HG02763 (cell line): Measurements from ENCODE around the gene IL27RA.
"Not testable (repeated sequence)": the region's sequence is repeated elsewhere in the genome, so short reads cannot be mapped to it uniquely, and the experiment has no call there.

ENCODE experiments used
- ATAC-seq: cut with Tn5 transposase; IDR thresholded peaks from one replicate; pipeline ENCODE4 v1.9.1; 2021; ENCODE audit warnings: mild to moderate bottlenecking, moderate library complexity; ENCODE audit not compliant: unreplicated experiment

The IL27RA gene

DNA sequence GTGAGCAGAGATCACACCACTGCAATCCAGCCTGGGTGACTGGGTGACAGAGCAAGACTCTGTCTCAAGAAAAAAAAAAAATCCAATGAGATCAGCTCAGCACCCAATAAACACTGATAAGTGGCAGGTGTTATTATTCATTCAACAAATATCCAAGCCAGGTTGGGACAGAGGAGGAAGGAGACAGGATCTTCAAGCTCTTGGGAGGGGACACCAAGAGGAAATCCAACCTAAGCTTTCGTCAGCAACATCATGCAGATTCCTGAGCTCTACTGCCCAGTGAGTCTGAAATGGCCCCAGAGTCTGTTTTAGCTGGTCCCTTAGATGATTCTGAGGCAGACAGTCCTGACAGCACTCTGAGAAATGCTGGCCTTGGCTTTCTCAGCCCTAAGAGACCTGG is 33.1 kb upstream of the IL27RA start:
- ATAC-seq: no peak

DNA sequence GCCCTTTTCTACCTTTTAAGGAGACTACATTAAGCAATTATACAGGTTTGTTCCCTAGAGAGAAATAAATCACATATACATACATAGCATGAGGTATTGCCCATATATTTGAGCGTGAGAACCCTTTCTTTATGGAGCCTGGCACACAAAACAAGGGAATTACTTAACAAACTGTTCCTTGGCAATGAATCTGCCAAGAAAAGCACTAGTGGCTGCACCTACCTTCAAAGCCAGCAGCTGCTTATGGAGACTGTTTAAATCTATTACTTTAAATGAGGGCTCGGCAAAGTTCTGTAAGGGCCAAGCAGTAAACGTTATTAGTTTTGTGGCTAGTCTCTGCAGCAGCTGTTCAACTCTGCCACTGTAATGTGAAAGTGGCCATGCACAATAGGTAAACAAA is 32.5 kb upstream of the IL27RA start:
- ATAC-seq: no peak

DNA sequence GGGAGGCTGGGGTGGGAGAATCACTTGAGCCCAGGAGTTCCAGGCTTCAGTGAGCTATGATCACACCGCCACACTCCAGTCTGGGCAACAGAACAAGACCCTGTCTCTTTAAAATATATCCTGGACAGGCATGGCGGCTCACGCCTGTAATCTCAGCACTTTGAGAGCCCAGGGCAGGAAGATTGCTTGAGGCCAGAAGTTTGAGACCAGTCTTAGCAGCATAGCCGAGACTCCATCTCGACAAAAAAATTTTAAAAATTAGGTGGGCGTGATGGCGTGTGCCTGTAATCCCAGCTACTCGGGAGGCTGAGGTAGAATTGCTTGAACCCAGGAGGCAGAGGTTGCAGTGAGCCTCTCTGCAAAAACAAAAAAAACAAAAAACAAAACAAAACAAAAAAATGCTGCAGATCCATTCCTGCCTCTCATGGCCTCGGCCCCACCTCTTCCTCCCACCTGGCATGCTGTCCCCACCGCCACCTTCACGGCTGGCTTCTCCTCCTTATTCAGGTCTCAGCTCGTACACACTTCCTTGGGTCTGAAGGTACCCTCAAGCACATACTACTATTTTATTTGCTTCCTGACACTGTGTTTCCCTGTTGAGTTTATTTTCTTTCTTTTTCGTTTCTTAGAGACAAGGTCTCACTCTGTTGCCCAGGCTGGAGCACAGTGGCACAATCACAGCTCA is 30.7 kb upstream of the IL27RA start:
- no peak for ATAC-seq

DNA sequence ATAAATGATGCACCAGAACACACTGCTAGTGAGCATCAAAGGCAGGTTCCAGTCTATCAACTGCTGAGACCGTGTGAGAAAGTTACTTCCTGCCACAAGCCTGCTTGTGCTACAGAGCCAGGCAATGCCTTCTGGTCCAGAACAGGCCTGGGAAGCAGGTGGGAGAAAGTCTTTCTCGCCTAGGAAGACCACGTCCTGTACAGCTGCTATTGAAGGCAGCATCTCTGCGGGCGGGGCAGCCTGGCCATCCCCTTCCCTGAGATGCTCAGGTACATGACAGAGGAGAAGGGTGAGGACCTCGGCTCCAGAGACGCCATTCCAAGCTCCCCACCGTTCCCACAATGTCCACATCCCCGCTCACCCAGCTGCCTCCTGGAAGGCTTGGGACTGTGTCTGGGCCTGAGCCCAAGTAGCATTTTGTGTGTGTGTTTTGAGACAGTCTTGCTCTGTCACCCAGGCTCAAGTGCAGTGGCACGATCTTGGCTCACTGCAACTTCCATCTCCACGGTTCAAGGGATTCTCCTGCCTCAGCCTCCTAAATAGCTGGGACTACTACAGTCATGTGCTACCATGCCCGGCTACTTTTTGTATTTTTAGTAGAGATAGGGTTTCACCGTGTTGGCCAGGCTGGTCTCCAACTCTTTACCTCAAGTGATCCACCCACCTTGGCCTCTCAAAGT is 28.9 kb upstream of the IL27RA start:
- no peak for ATAC-seq

DNA sequence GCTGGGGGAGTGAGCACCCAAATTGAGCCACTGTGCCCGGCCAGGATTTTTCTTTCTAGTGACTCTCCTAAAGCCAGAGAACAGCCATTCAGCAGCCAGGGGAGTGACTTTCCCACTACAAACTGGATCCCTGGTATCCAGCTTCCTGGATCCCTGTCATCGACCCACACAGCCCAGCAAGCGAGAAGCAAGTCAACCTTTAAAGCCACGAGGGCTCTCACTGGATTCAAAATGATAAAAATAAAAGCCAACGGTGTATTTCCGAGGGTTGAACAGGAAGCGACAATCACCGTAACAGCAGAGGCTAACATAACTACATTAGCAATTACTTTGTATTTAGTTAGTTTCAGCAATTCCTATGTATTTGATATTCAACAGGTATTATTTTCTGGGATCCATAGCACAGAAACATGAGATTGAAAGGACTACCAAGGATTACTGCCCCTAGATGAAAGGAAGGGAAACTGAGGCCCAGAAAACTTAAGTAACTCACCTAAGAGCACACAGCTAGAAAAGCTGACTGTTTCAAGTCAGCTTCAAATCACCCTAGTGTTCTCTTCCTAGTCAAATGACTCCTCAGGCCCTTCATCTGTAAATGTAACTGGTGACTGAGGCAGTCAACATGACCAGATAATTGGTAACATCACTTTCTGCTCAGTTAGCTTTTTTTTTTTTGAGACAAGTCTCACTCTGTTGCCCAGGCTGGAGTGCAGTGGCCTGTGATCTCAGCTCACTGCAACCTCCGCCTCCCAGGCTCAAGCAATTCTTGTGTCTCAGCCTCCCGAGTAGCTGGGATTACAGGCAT is 28.1 kb upstream of the IL27RA start:
- no peak for ATAC-seq

DNA sequence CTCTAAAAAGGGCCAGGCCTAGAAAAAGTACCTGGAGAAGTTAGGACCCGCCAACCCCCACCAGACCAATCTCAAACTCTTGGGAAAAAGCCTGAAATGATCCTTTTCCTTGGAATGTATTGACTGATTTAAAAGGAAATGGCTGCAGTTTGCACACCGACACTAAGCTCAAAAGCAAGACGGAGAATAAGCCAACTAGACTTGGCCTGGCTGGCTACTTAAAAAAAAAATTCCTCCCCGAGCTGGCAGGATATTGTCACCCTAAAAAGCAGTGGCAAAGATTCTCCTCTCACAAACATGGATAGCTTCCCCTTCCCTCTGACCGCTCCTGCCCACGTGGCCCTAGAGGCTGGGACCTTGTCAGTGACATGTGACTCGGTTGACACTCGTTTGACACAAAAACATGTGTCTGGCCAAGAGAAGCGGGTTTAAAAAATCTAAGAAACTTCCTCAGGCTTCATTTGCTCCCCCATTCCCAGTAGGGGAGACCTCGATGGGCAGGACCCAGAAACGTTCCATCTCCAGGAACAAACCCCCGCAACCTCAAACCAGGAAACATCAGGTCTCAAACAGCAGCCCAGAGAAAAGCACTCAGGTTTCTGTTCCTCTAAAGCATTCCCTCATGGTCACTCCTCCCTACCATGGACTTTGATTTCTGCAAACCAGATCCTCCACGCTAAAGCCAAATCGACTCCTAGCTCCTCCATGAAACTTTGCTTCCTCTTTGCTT is 26.8 kb upstream of the IL27RA start:
- ATAC-seq: no peak

DNA sequence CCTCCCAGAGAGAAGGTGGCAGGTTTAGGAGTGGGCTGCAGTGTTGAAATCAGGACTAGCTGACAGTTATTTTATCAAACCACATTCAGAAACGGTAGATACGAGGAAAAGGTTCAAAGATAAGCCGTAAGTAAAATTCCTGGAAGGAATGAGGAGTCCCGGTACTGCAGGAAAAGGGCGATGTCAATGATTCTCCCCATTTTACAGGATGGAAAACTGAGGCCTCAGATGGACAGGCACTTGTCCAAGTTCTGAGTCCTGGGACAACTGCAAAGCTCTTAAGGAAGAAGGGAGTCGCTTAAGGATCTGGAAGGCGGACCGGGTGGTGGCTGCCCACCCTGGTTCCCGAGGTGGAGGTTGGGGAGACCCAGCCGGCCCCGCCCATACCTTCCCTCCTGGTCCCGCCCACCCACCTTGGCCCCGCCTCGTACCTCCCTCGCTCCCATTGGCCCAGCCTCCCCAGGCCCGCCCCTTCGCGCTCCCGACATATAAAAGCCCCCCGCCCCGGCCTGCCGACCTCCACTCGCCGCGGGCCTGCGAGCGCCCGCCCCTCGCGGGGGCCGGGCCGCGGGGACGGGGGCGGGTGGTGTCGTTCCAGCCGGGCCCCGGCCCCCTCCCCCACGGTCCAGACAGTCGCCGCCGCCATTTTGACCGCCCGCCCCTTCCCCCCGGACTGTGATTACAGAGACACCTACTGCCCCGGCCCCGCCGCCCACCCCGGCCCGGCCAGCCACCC is 26.0 kb upstream of the IL27RA start:
- ATAC-seq: peak; percentile 35

DNA sequence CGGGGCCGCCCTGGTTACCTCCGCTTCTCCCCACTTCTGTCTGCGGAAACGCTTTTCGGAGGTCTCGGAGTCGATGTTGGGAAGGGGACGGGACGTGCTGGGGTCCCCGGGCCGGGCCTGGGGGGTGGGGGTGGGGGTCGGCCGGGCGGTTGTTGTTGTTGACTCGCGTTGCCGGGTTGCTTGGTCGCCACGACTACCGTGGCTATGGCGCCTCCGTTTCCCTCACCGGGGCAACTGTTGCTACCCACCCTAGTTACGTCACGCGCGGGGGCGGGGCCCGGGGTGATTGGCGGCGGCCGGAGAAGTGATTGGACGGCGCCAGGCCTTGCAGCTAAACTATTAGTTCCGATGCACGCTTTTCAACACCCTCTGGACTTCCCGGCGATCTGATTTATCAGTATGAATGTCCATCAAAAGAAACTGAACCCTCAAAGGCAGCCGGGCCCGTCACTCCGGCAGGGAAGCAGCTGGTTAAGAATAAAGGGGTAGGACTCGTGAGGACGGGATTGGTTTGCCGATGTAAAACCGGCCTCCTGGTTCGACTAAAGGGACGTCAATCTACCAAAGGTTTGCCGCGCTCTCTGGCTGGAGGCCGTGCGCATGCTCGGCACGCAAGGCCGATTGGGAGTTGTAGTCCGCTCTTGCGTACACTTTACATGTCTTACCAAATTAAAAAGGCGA is 25.3 kb upstream of the IL27RA start, which contains the start of gene RFX1:
Gene RFX1, minus strand, starts transcription at position 236 of the 681 bp plus-strand sequence. CDS start 12,477 bp downstream, outside the sequence.
- peak; percentile 72 for ATAC-seq

DNA sequence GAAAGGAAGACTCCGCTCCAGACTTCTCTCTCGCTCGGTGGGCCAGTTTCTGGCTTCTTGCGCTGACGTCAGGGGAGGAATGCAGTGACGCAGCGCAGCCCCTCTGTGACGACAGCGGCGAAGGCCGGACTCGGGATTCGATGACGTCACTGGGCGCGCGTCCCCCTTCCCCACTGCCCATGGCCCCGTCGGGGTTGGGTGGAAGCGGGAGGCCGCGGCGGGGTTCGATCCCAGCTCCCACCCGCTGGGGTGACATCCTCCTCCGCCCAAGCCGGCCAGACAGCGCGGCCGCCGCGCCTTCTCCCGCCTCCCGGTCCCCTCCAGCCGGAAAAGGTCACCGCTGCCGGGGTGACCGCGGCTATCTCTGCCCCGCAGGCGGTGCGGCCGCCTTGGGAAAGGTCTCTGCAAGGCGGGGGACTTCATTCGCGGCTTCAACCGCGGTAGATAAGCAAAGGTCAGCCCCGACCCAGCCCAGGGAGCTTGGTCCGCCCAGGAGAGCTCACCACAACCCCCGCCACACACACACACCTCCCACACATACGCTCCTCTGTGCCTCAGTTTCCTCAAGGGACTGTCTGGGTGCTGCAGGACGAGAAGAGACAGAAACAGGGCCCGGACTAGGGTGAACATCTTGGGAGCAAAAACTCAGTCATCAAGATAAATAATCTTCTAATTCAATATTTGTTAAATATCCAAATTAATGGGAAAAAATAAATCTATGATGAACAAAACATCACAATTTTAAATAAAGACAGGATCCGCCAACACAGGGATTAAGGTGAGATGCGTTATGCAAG is 24.6 kb upstream of the IL27RA start:
- peak; percentile 37 for ATAC-seq

DNA sequence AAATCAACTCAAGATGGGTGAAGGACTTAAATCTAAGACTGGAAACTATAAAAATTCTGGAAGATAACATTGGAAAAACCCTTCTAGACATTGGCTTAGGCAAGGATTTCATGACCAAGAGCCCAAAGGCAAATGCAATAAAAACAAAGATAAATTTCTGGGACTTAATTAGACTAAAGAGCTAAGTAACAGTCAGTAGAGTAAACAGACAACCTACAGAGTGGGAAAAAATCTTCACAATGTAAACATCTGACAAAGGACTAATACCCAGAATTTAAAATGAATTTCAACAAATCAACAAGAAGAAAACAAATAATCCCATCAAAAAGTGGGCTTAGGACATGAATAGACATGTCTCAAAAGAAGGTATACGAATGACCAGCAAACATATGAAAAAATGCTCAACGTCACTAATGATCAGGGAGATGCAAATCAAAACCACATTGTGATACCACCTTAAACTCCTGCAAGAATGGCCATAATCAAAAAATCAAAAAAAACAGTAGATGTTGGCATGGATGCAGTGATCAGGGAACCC is 19.1 kb upstream of the IL27RA start:
- ATAC-seq: no peak

DNA sequence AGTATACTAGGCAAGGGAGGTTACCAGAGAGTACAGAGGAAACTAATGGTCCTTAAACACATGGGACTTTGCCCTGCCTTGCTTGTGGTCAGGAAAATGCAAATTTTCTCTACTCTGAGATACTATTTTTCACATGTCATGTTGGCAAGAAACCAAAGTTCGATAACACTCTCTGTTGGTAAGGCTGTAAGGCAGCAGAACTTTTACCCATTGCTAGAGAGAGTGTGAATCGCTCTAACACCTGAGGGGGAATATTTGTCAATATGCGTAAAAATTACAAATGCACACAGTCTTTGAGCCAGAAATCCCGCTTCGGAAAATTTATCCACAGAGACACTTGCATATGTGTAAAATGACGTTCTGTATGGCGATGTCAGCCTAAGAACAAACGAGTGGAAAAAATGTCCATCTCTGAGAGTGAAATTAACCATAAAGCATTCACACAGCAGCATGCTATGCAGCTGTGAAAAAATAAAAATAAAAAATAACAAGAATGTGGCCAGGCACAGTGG is 16.0 kb upstream of the IL27RA start:
- peak; percentile 86 for ATAC-seq

DNA sequence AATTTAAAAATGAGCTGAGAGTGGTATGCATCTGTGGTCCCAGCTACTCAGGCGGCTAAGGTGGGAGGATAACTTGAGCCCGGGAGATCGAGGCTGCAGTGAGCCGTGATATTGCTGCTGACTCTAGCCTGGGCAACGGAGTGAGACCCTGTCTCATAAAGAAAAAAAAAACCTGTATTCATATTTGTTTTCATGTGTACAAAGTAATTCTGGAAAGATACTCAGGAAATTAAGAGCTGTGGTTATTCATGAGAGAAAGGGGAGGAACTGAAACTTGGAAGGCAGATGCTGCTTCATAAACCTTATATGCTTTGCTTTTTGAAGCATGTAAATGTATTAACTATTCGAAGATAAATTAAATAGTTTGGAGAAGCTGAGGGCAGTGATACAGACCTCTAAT is 12.5 kb upstream of the IL27RA start:
- ATAC-seq: no peak

DNA sequence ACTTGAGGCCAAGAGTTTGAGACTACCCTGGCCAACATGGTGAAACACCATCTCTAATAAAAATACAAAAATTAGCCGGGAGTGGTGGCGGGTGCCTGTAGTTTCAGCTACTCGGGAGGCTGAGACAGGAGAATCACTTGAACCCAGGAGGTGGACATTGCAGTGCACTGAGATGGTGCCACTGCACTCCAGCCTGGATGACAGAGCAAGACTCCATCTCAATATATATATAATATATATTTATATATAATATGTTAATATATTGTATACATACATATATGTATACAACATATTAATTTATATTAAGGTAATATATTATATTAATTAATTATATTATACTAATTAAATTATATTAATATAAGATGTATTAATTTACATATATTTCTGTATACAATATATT is 11.8 kb upstream of the IL27RA start:
- ATAC-seq: not testable (repeated sequence)

DNA sequence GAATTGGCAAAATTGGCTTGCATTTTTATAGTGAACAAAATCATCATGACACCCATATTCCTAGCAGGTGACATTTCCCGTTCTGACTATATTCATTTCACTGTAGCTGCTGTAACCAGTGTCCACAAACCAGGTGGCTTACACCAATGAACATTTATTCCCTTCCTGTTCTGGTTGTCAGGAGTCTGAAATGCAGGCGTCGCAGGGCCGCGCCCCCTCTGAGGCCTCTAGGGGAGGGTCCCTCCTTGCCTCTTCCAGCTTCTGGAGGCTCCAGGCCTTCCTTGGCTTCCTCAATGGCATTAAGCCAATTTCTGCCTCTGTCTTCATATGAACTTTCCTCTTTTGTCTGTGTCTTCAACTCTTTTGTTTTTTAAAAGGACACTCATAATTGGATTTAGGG is 10.1 kb upstream of the IL27RA start:
- no peak for ATAC-seq

DNA sequence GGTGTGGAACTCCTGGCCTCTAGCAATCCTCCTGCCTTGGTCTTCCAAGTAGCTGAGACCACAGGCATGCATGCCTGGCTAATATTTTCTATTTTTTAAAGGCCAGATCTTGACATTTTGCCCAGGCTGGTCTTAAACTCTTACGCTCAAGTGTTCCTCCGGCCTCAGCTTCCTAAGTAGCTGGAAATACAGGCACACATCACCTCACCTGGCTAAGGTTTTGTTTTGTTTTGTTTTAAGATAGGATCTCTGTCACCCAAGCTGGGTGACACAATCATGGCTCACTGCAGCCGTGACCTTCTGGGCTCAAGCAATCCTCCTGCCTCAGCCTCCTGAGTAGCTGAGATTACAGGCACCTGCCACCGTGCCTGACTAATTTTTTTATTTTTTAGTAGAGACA is 9.1 kb upstream of the IL27RA start:
- ATAC-seq: no peak

DNA sequence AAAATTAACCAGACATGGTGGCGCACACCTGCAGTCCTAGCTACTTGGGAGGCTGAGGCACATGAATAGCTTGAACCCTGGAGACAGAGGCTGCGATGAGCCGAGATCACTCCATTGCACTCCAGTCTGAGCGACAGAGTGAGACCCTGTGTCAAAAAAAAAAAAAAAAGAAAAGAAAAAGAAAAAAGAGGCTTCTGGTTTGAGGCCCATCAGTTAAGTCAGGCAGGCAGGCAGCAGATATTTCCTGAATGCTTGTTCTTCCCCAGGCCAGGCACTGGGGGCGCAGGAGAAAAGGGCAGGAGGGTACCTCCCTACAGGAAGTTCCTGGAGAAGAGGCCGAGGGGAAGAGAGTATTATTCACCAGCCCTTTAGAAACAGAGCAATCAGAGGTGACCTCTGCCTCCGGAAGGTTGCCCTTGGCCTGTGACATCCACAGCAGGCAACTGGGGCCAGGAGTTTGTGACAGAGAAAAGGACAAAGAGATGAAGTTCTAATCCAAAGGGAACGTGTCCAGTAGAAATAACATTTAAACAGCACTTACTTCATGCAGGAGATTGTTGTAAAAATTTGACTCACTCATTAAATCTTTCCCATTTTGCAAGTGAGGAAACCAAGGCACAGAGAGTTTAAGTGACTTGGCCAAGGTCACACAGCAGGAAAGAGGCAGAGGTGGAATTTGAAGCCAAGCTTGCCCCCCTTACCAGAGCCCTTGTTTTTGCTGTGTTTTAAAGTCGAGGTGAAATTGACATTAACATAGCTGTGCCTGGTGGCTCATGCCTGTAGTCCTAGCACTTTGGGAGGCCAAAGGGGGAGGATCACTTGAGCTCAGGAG is 7.9 kb upstream of the IL27RA start:
- ATAC-seq: no peak

DNA sequence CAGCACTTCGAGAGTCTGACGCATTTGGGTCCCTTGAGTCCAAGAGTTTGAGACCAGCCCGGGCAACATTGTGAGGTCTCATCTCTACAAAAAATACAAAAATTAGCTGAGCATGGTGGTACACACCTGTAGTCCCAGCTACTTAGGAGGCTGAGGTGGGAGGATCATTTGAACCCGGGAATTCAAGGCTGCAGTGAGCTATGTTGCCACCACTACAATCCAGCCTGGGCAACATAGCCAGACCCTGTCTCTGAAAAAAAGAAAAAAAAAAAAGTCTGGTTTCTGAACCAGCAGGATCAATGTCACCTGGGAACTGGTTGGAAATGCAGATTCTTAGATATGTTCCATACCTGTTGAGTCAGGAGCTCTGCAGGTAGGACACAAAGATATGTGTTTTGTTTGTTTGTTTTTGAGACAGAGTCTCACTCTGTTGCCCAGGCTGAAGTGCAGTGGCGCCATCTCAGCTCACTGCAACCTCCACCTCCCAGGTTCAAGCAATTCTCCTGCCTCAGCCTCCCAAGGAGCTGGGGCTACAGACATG is 4.8 kb upstream of the IL27RA start:
- ATAC-seq: not testable (repeated sequence)
